GM12878 (cell line): ENCODE results near the gene CCDC186. TPM values are rescaled to one million over a fixed set of nuclear protein-coding genes. Genes with fewer than 3 reads are reported as not detected.

Source experiments
- ATAC-seq: fragments of 200-7000 bp; cut with Tn5 transposase; 3 replicates; pipeline ENCODE4 v1.9.1; 2020; ENCODE audit warnings: mild to moderate bottlenecking, moderate library complexity
- BruUV-seq: library from RNA; stranded (reverse); fragments of 400-500 nt; replicated peaks from 2 replicates; lab custom pipeline; 2021; lab: Mats Ljungman, UMichigan
- CTCF ChIA-PET: fragments of 300-600 bp; sonication (Branson Sonifier 250); formaldehyde crosslinking; extraction: SDS; loops from one replicate; lab custom pipeline; 2021; ENCODE audit warnings: inconsistent platforms; lab: Yijun Ruan, JAX
- POLR2A ChIA-PET: fragments of 350-600 bp; formaldehyde crosslinking; extraction: SDS; loops from one replicate; lab custom pipeline; 2021; ENCODE audit warnings: inconsistent platforms; lab: Charles Lee
- RAD21 ChIA-PET: fragments of 300-600 bp; sonication (Branson Sonifier 250); formaldehyde crosslinking; loops from one replicate; lab custom pipeline; 2023; ENCODE audit warnings: antibody characterized with exemption; ENCODE audit not compliant: unreplicated experiment; lab: Charles Lee
- SMC1A ChIA-PET: fragments of 300-600 bp; sonication (Branson Sonifier 250); formaldehyde crosslinking; loops from one replicate; lab custom pipeline; 2023; ENCODE audit not compliant: unreplicated experiment, uncharacterized antibody; lab: Charles Lee
- DNase-seq: peaks from one replicate; pipeline ENCODE4 v3.0.0-alpha.2; 2011; ENCODE audit warnings: low read depth, low spot score
- FAIRE-seq: peaks from 3 replicates; lab custom pipeline; 2011; peaks lifted over from hg19 to GRCh38; lab: Jason Lieb, UNC
- H2AFZ ChIP-seq: 2 replicates; pipeline ENCODE4 v1.6.0; 2011; ENCODE audit warnings: low read depth, low read length, control low read depth; ENCODE audit not compliant: control insufficient read depth
- H3K27ac ChIP-seq: 2 replicates; pipeline ENCODE4 v1.5.1; 2011; ENCODE audit warnings: control low read depth; ENCODE audit not compliant: control insufficient read depth, insufficient read depth
- H3K27me3 ChIP-seq, 2 experiments: replicated peaks in 1 of 2; 2 replicates each; pipeline versions ENCODE4 v1.6.0 to v1.6.1; 2011; ENCODE audit warnings: low read length in 1 of 2; ENCODE audit not compliant: control insufficient read depth in 2 of 2, insufficient read depth in 2 of 2
- H3K36me3 ChIP-seq, 2 experiments: 2 replicates each; pipeline ENCODE4 v1.5.1; 2011; ENCODE audit warnings: low read length in 1 of 2; ENCODE audit not compliant: control insufficient read depth in 2 of 2, insufficient read depth in 2 of 2
- H3K4me1 ChIP-seq: 2 replicates; pipeline ENCODE4 v1.6.1; 2011; ENCODE audit warnings: mild to moderate bottlenecking, low read length, moderate library complexity, mixed read lengths; ENCODE audit not compliant: control insufficient read depth, insufficient read depth
- H3K4me2 ChIP-seq: 2 replicates; pipeline ENCODE4 v1.6.0; 2011; ENCODE audit warnings: control low read depth; ENCODE audit not compliant: control insufficient read depth, insufficient read depth
- H3K4me3 ChIP-seq: fragments of 200-600 bp; sonication (generic); 2 replicates; pipeline ENCODE4 v1.5.1; 2016
- H3K79me2 ChIP-seq: 2 replicates; pipeline ENCODE4 v1.6.0; 2011; ENCODE audit warnings: low read length; ENCODE audit not compliant: control insufficient read depth, insufficient read depth
- H3K9ac ChIP-seq: 2 replicates; pipeline ENCODE4 v1.8.0; 2011; ENCODE audit warnings: low read length, control low read depth, mixed read lengths; ENCODE audit not compliant: control insufficient read depth, insufficient read depth
- H3K9me3 ChIP-seq: replicated peaks from 3 replicates; pipeline ENCODE4 v1.5.1; 2011; ENCODE audit warnings: mild to moderate bottlenecking, low read length; ENCODE audit not compliant: control insufficient read depth, insufficient read depth
- H4K20me1 ChIP-seq: 2 replicates; pipeline ENCODE4 v1.6.0; 2011; ENCODE audit not compliant: control insufficient read depth, insufficient read depth
- BHLHE40 ChIP-seq, 2 experiments: fragments of 450-650 bp in 1 of 2; IDR thresholded peaks; 2 replicates each; pipeline ENCODE4 v1.6.1; 2011 to 2017; ENCODE audit warnings: low read depth in 2 of 2, borderline replicate concordance in 1 of 2, improper control_type of control experiment in 1 of 2, low read length in 1 of 2, mild to moderate bottlenecking in 1 of 2
- MLLT1 ChIP-seq: fragments of 450-650 bp; IDR thresholded peaks from 2 replicates; pipeline ENCODE4 v1.6.1; 2016; ENCODE audit warnings: mild to moderate bottlenecking
- NR2C2 ChIP-seq: IDR thresholded peaks from 2 replicates; pipeline ENCODE4 v1.6.1; 2011; ENCODE audit warnings: borderline replicate concordance, low read depth; ENCODE audit not compliant: control insufficient read depth, insufficient read length
- NR2F1 ChIP-seq: fragments of 450-650 bp; conservative IDR thresholded peaks from 2 replicates; pipeline ENCODE4 v1.6.1; 2017; ENCODE audit warnings: mild to moderate bottlenecking
- RUNX3 ChIP-seq: IDR thresholded peaks from 2 replicates; pipeline ENCODE4 v1.6.1; 2012; ENCODE audit warnings: low read length, inconsistent platforms
- SPI1 ChIP-seq: IDR thresholded peaks from 2 replicates; pipeline ENCODE4 v1.6.1; 2011; ENCODE audit warnings: low read depth, mild to moderate bottlenecking, low read length, moderate library complexity, borderline replicate concordance; ENCODE audit not compliant: insufficient read depth
- WGBS: methylation state at CpG from one replicate; pipeline ENCODE4 v1.1.6; 2016; ENCODE audit warnings: low lambda C conversion rate; ENCODE audit not compliant: insufficient replicate concordance, insufficient coverage; ENCODE audit errors: missing lambda C conversion rate; 5-methylcytosine and 5-hydroxymethylcytosine counted together
- in situ Hi-C: fragments of 300-500 bp; cut with MboI; formaldehyde crosslinking; loops from 9 replicates; pipeline ENCODE4 v1.14.3; 2018; ENCODE audit warnings: mixed read lengths
- intact Hi-C: fragments of 100-400 bp; cut with micrococcal nuclease; formaldehyde crosslinking; loops from one replicate; pipeline ENCODE4 v1.14.2; 2022; ENCODE audit not compliant: unreplicated experiment
- polyA plus RNA-seq, 11 experiments: library from polyadenylated mRNA; depleted of rRNA in 4 of 11; unstranded in 6 of 11; stranded (reverse) in 5 of 11; fragments of >200 nt; fragmentation: Nextera tagmentation in 4 of 11; fragmentation: Illumina TruSeq in 1 of 11; extraction: Ambion mirVana in 4 of 11; extraction: Trizol in 1 of 11; gene quantifications; 1 replicate in 1 of 11; 2 replicates in 10 of 11; pipeline versions ENCODE4 v1.2.1 to v1.2.3, GENCODE V29; 2011 to 2016; ENCODE audit warnings: inconsistent platforms in 2 of 11, missing spikeins in 2 of 11, low read depth in 1 of 11
- total RNA-seq, 4 experiments: library from RNA; depleted of rRNA in 3 of 4; stranded (reverse); fragments of >200 nt in 3 of 4; fragmentation: Illumina TruSeq in 1 of 4; extraction: Trizol in 1 of 4; gene quantifications; 2 replicates each; pipeline versions ENCODE4 v1.2.1 to v1.2.3, GENCODE V29; 2013 to 2021

Gene CCDC186
- total and polyA plus RNA-seq, 10 of the 15 experiments (the other 5 are each of a cell fraction or from before 2014, with no cell fraction given) = 3.5 to 13.1 (median 7.3) TPM

DNA sequence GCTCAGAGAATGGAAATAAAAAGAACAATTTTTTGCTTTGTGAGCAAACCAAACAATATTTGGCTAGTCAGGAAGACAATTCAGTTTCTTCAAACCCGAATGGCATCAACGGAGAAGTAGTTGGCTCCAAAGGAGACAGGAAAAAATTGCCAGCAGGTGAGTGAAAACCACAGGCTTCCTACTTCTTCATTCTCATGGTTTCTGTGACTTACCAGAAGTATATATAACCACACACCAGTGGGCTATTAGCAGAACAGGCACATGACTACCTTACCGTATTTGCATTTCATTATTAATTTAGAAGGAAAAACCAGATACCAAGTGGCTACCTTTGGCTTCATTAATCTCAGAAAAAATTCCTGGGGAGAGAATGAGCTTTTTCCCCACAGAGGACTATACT lies 14.0 kb upstream of the CCDC186 start:
- Histone ChIP-seq H3K79me2 (no peaks in the 10 kb centered on the region), H3K9me3 (no peaks in the 10 kb centered on the region), H3K36me3 (no peaks in the 10 kb centered on the region), H3K4me3 (no peak overlapping the region), H3K27ac (no peak overlapping the region), H4K20me1 (no peaks in the 10 kb centered on the region), H3K27me3 (peaks cover 0 to 3% of the 10 kb centered on the region in 2 experiments; a peak in 1 of 4 replicates), H3K4me2 (no peak overlapping the region), H3K9ac (no peak overlapping the region), H2AFZ (no peak overlapping the region), H3K4me1 (no peaks in the 10 kb centered on the region; the same call in 1 of the 2 replicates)
- ChIA-PET POLR2A (no interaction called here), CTCF (interaction anchor here (0.9 kb wide), 1 partner anchor 13 kb away, joined by 3 read pairs; no protein-coding TSS in a partner anchor), SMC1A (interaction anchor here (1.0 kb wide), 1 partner anchor 8 kb away, joined by 3 read pairs; no protein-coding TSS in a partner anchor), RAD21 (no interaction called here)
- TF ChIP-seq NR2C2 (no peak), NR2F1 (no peak), SPI1 (0 out of 2 replicates have a peak, but pooled peaks have one; percentile 13), RUNX3 (peak; percentile 67), BHLHE40 (IDR thresholded peaks at IDR 0.05; ENCODE audit: borderline replicate concordance in 1 of 2, low read depth in 2 of 2, low read length in 1 of 2) (peak; percentile 40 to 63; a peak in 2 of 4 replicates), MLLT1 (no peak)
- no peak for DNase-seq
- peak; percentile 48; the same call in 2 of the 3 replicates for ATAC-seq
- no peak for FAIRE-seq
- 5% methylated on average over 3 of the region's 3 CpGs for WGBS
- BruUV-seq = no TSS peak
- intact Hi-C loops (no loop called here), in situ Hi-C loops (loop anchor here (25.0 kb wide), 1 partner anchor 249 kb away; no protein-coding TSS in a partner anchor)
